HepG2 (cell line): ENCODE measurements around the gene SIGLEC1. TPM values are rescaled to one million over a fixed set of nuclear protein-coding genes. Genes with fewer than 3 reads are reported as not detected.
A peak's percentile ranks its signal among the peaks of the same experiment; 100 is the strongest.

Source experiments
- BATF2 ChIP-seq: sonication (generic); formaldehyde crosslinking; IDR thresholded peaks from 2 replicates; pipeline ENCODE4 v1.8.0; 2022; ENCODE audit warnings: mild to moderate bottlenecking, missing genetic modification reagents, moderate library complexity
- BRF2 ChIP-seq: sonication (generic); formaldehyde crosslinking; IDR thresholded peaks from 2 replicates; pipeline ENCODE4 v1.8.1; 2022; ENCODE audit warnings: mild to moderate bottlenecking, missing genetic modification reagents
- ETS1 ChIP-seq: sonication (generic); formaldehyde crosslinking; IDR thresholded peaks from 2 replicates; pipeline ENCODE4 v1.4.0; 2020; ENCODE audit warnings: missing genetic modification reagents
- GFI1 ChIP-seq: sonication (generic); formaldehyde crosslinking; IDR thresholded peaks from 2 replicates; pipeline ENCODE4 v1.5.0; 2020; ENCODE audit warnings: missing genetic modification reagents, mild to moderate bottlenecking, borderline replicate concordance
- HDAC6 ChIP-seq: fragments of 200-600 bp; sonication (generic); IDR thresholded peaks from 2 replicates; pipeline ENCODE4 v1.7.0; 2017; ENCODE audit warnings: mild to moderate bottlenecking, antibody characterized with exemption, low read length, low read depth
- KDM4B ChIP-seq: sonication (generic); formaldehyde crosslinking; IDR thresholded peaks from 2 replicates; pipeline ENCODE4 v1.4.0; 2020; ENCODE audit warnings: missing genetic modification reagents
- KLF9 ChIP-seq: IDR thresholded peaks from 2 replicates; pipeline ENCODE4 v1.6.1; 2016; ENCODE audit warnings: low read depth
- MYC ChIP-seq: sonication (generic); formaldehyde crosslinking; IDR thresholded peaks from 2 replicates; pipeline ENCODE4 v1.9.0; 2021; ENCODE audit warnings: missing genetic modification reagents, borderline replicate concordance
- NFATC3 ChIP-seq: sonication (generic); formaldehyde crosslinking; IDR thresholded peaks from 2 replicates; pipeline ENCODE4 v1.5.1; 2020; ENCODE audit warnings: mild to moderate bottlenecking, missing genetic modification reagents
- PHB2 ChIP-seq: fragments of 450-650 bp; IDR thresholded peaks from 2 replicates; pipeline ENCODE4 v1.6.1; 2018; ENCODE audit not compliant: partially characterized antibody
- TFE3 ChIP-seq: IDR thresholded peaks from 2 replicates; pipeline ENCODE4 v1.6.1; 2016
- ZBTB38 ChIP-seq: sonication (generic); formaldehyde crosslinking; IDR thresholded peaks from 2 replicates; pipeline ENCODE4 v1.5.1; 2020; ENCODE audit warnings: mild to moderate bottlenecking, missing genetic modification reagents
- ZFP1 ChIP-seq: IDR thresholded peaks from 2 replicates; pipeline ENCODE4 v1.6.1; 2016
- ZNF138 ChIP-seq: sonication (generic); formaldehyde crosslinking; IDR thresholded peaks from 2 replicates; pipeline ENCODE4 v1.5.0; 2020; ENCODE audit warnings: mild to moderate bottlenecking, low read depth, missing genetic modification reagents
- ZNF235 ChIP-seq: sonication (generic); formaldehyde crosslinking; IDR thresholded peaks from 2 replicates; pipeline ENCODE4 v1.8.1; 2023; ENCODE audit warnings: mild to moderate bottlenecking, missing genetic modification reagents, borderline replicate concordance
- ZNF317 ChIP-seq: sonication (generic); formaldehyde crosslinking; IDR thresholded peaks from 2 replicates; pipeline ENCODE4 v1.5.0; 2020; ENCODE audit warnings: mild to moderate bottlenecking, missing genetic modification reagents
- ZNF367 ChIP-seq: sonication (generic); formaldehyde crosslinking; IDR thresholded peaks from 2 replicates; pipeline ENCODE4 v1.4.0; 2020; ENCODE audit warnings: missing genetic modification reagents, borderline replicate concordance
- ZNF44 ChIP-seq: sonication (generic); formaldehyde crosslinking; IDR thresholded peaks from 2 replicates; pipeline ENCODE4 v1.5.1; 2020; ENCODE audit warnings: mild to moderate bottlenecking, missing genetic modification reagents
- ZNF577 ChIP-seq: sonication (generic); formaldehyde crosslinking; IDR thresholded peaks from 2 replicates; pipeline ENCODE4 v1.4.0; 2020; ENCODE audit warnings: mild to moderate bottlenecking, low read depth, missing genetic modification reagents, borderline replicate concordance
- ZNF761 ChIP-seq: sonication (generic); formaldehyde crosslinking; conservative IDR thresholded peaks from 2 replicates; pipeline ENCODE4 v1.4.0; 2020; ENCODE audit warnings: mild to moderate bottlenecking, missing genetic modification reagents
- polyA plus RNA-seq, 8 experiments: library from polyadenylated mRNA; depleted of rRNA in 3 of 8; stranded (reverse) in 7 of 8; unstranded in 1 of 8; fragments of >200 nt; fragmentation: Illumina TruSeq in 4 of 8; extraction: Trizol in 4 of 8; gene quantifications; 2 replicates each; pipeline versions ENCODE4 v1.2.1 to v1.2.3, GENCODE V29; 2011 to 2016; ENCODE audit warnings: low read depth in 4 of 8, missing spikeins in 1 of 8, mixed read lengths in 1 of 8; ENCODE audit not compliant: insufficient read depth in 1 of 8
- total RNA-seq, 5 experiments: library from RNA; depleted of rRNA; stranded (reverse); fragments of >200 nt; fragmentation: Illumina TruSeq; extraction: Trizol; gene quantifications; 2 replicates each; pipeline ENCODE4 v1.2.3, GENCODE V29; 2016; ENCODE audit warnings: low read depth in 1 of 5

SIGLEC1 gene
- total and polyA plus RNA-seq, 2 of the 13 experiments (the other 11 are each of a cell fraction or from before 2014, with no cell fraction given) = 0.01 TPM; not detected in 1

- TF ChIP-seq BRF2 (CRISPR knock-in tag) (peak; percentile 76; the same call in 1 of the 2 replicates), NFATC3 (CRISPR knock-in tag) (no peak), ZFP1 (CRISPR knock-in tag) (no peak), KDM4B (no peak), GFI1 (CRISPR knock-in tag) (no peak), ETS1 (0 out of 2 replicates have a peak, but pooled peaks have one; percentile 11), ZNF138 (CRISPR knock-in tag) (no peak), KLF9 (CRISPR knock-in tag) (no peak), ZNF44 (CRISPR knock-in tag) (0 out of 2 replicates have a peak, but pooled peaks have one; percentile 84), HDAC6 (no peak), ZNF367 (CRISPR knock-in tag) (no peak), ZNF235 (CRISPR knock-in tag) (no peak), PHB2 (no peak), MYC (peak; percentile 85), ZNF317 (CRISPR knock-in tag) (no peak), BATF2 (CRISPR knock-in tag) (no peak), ZBTB38 (CRISPR knock-in tag) (peak; percentile 80), ZNF577 (CRISPR knock-in tag) (no peak), TFE3 (peak; percentile 27; the same call in 1 of the 2 replicates), ZNF761 (no peak)
Observed at GRCh38 chr20:3749689-3750531, 37.5 kb upstream of the SIGLEC1 start (continued).
